HG03469 (cell line): Measurements from ENCODE around the gene NDUFB3.

Experiments
- ATAC-seq: cut with Tn5 transposase; IDR thresholded peaks from one replicate; pipeline ENCODE4 v1.9.1; 2021; ENCODE audit warnings: mild to moderate bottlenecking, moderate library complexity, moderate number of reproducible peaks; ENCODE audit not compliant: unreplicated experiment

The NDUFB3 gene

DNA sequence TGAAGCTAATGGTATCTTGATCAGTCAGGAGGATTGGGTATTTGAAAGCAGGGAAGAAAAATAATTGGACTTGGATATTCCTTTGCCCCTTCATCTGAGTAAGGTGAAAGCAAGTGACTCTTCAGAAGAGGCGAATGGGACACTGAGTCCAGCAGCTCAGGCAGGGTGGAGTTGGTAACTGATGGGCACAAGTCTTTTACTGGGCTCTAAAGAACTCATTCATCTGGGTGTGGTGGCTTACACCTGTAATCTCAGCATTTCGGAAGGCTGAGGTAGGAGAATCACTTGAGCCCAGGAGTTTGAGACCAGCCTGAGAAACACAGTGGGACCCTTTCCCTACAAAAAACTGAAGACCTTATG, 55.3 kb downstream of the NDUFB3 start:
- no peak for ATAC-seq

- no peak for ATAC-seq
These were observed 55.8 kb downstream of the NDUFB3 start for GRCh38 chr2:201127570-201127969.

DNA sequence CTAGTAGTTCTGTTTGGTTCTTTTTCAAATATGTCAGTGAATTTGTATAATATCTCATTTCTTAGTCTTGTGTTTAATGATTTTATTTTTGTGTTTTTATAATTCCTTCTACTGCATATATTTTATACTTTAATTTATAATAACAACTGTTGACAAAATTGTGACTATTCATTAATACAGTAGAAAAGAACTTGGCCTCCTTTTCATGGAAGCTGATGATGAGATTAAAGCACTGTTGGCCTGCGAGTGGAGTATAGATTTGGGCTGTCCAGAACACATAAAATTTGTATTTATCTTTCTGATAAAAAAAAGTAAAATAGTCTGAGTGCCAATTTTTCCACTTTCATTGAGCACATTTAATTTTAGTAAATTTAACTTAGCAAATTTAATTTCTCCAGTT, 56.2 kb downstream of the NDUFB3 start:
- ATAC-seq, result no peak

DNA sequence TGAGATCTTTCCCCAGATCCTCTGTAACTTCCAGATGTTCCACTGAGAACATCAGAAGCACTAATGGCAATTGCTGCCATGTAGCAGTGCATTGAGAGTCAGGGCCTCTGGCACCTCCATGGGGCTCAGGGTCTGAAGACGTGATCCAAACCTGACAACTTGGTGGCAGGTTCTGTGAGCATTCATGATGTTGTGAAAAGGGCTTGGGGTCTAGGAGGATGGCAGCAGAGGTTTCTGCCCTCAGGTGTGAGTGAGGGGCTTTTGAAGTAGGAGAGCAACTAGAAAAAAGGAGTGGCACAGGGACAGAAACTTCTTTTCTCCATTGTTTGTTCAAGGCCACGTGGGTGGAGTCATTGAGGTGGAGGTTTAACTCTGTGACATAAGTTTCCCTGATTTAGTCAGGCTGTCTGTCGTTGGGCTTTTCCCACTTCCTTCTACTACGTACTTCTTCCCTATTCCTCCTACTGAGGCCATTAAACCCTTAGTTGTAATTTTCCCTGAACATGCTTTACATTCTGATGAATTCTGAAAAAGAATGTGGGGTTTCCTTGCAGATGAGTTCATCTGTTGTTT, 57.2 kb downstream of the NDUFB3 start:
- no peak for ATAC-seq

- no peak for ATAC-seq
These were observed 58.9 kb downstream of the NDUFB3 start for GRCh38 chr2:201130524-201131186.

DNA sequence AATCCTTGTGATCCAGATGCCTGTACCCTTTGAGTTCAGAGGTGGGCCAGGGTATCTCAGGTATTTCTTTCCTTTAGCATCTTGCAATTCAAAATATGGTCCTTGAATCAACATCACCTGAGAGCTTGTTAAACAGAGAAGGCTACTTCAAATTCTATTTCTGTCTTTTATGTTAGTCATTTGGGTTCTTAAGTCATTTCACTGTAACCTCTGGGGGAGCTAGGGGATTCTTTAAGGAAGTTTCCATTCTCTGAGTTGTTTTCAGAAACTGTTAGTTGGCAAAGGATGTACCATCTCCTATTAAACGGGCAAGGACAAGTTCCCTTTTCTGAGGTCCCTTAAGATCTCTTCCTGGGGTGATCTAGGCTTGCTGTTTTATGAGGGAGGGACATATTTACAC, 60.7 kb downstream of the NDUFB3 start:
- no peak for ATAC-seq
